ENCODE results near the gene TM4SF5.

Gene TM4SF5

GRCh38 chr17:4771519-4772234 lies at the start of gene TM4SF5:
TSS of gene TM4SF5 (plus strand) at chr17:4771886. CDS start at chr17:4771923, 37 bp downstream.
- DNase-seq (ENCODE audit: low read depth) = no peak

GRCh38 chr17:4722678-4723240 lies 48.9 kb upstream of the TM4SF5 start:
- DNase-seq (ENCODE audit: low read depth) = no peak

GRCh38 chr17:4724650-4725049 lies 47.0 kb upstream of the TM4SF5 start:
- DNase-seq (ENCODE audit: low read depth) = no peak

- DNase-seq (ENCODE audit: low read depth) = no peak
Observed at GRCh38 chr17:4725646-4726310, 45.9 kb upstream of the TM4SF5 start.

- DNase-seq (ENCODE audit: low read depth) = no peak
Observed at GRCh38 chr17:4728124-4728523, 43.6 kb upstream of the TM4SF5 start.

- DNase-seq (ENCODE audit: low read depth) = no peak
Observed at GRCh38 chr17:4733073-4733531, 38.6 kb upstream of the TM4SF5 start.

GRCh38 chr17:4734857-4735475 lies 36.7 kb upstream of the TM4SF5 start:
- no peak for DNase-seq (ENCODE audit: low read depth)

GRCh38 chr17:4735876-4736651 lies 35.6 kb upstream of the TM4SF5 start:
- no peak for DNase-seq (ENCODE audit: low read depth)

- no peak for DNase-seq (ENCODE audit: low read depth)
Observed at GRCh38 chr17:4738136-4739121, 33.3 kb upstream of the TM4SF5 start.

- no peak for DNase-seq (ENCODE audit: low read depth)
Observed at GRCh38 chr17:4739122-4740024, 32.3 kb upstream of the TM4SF5 start, which contains the start of the genes CXCL16 and ZMYND15. TSS of gene CXCL16 (minus strand) at chr17:4739928. CDS start at chr17:4739339, 589 bp downstream. TSS of gene ZMYND15 (plus strand) at chr17:4739833. CDS start at chr17:4740549, 716 bp downstream.

GRCh38 chr17:4740025-4740351 lies 31.7 kb upstream of the TM4SF5 start:
- DNase-seq (ENCODE audit: low read depth) = no peak

GRCh38 chr17:4740584-4740983 lies 31.1 kb upstream of the TM4SF5 start:
- no peak for DNase-seq (ENCODE audit: low read depth)

- DNase-seq (ENCODE audit: low read depth) = no peak
Observed at GRCh38 chr17:4741544-4741943, 30.1 kb upstream of the TM4SF5 start.

- DNase-seq (ENCODE audit: low read depth) = no peak
Observed at GRCh38 chr17:4742133-4742532, 29.6 kb upstream of the TM4SF5 start.

GRCh38 chr17:4742629-4743028 lies 29.1 kb upstream of the TM4SF5 start:
- no peak for DNase-seq (ENCODE audit: low read depth)

GRCh38 chr17:4743216-4743615 lies 28.5 kb upstream of the TM4SF5 start:
- DNase-seq (ENCODE audit: low read depth) = no peak

- DNase-seq (ENCODE audit: low read depth) = no peak
Observed at GRCh38 chr17:4743898-4744297, 27.8 kb upstream of the TM4SF5 start.

- DNase-seq (ENCODE audit: low read depth) = no peak
Observed at GRCh38 chr17:4744999-4745969, 26.4 kb upstream of the TM4SF5 start.
